Measurements from ENCODE around the gene ARHGAP22.

The ARHGAP22 gene

GRCh38 chr10:48550071-48550691 lies 54.7 kb downstream of the ARHGAP22 start:
- no peak for DNase-seq

- no peak for DNase-seq
Measured at GRCh38 chr10:48549236-48549635, 55.6 kb downstream of the ARHGAP22 start.

DNA sequence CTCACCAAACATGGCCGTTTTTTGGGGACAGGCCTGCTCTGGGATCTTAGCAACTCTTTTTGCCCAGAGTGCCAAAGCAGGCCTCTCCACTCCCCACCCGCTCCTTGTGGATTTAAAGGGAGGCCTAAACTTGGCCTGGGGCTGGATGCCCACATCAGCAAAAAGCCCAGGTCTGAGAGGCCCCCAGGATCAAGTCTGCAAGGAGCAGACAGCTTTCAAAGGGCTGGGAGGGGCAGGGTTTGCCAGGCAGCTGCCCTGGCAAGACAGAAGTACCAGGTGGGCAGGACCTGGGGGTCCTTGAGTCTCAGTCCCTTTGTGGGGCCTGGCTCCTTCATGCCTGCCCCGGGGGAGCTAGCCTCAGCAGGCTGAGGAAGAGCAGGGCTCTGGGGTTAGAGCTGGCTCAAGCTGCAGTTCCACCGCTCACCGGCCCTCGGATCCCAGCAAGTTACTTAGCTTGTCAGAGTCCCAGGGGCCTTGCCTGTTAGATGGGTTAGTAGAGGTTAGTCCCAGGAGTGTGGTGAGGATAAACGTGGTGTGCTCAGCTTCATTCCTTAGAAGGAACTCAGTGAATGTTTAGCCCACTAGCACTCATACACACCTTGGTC lies 56.2 kb downstream of the ARHGAP22 start:
- no peak for DNase-seq

GRCh38 chr10:48547981-48548380 lies 56.9 kb downstream of the ARHGAP22 start:
- no peak for DNase-seq

DNA sequence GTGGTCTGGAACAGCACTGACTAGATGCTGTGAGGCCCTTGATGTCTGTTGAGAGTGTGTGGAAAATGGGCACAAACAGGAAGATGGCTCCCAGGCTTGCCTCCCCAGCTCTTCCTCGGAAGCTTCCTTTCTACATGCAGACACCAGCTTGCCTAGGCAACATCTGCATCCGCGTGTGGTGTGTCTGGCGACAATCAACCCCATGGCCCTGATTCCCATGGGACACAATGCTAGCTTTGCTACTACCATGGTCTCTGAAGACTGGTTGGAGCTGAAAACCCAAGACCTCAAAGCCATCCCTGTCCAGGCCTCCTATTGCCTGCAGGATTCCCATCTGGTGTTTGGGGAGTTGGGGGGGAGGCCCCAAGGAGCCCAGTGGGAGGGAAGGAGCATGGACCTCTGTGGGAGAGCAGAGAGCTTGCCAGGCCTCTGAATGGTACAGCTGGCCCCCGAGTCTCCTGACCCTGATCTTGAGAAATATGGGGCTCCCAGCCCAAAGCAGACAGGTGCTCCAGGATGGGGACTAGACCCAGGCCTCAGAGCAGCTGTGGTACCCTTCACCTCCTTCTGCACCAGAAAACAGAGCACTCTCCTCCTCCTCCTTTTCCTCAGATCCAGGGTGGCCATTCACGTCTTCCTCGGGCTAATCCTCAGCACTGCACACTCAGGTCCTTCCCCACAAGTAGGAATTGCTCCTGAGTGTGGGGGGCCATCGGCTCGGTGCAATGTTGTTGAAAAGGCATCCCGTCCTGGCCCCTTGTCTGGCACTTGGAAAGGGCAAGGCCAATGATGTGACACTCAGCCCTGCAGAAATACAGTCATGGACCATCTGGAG lies 57.6 kb downstream of the ARHGAP22 start:
- DNase-seq = no peak

- no peak for DNase-seq
Measured at GRCh38 chr10:48545462-48546145, 59.3 kb downstream of the ARHGAP22 start.

DNA sequence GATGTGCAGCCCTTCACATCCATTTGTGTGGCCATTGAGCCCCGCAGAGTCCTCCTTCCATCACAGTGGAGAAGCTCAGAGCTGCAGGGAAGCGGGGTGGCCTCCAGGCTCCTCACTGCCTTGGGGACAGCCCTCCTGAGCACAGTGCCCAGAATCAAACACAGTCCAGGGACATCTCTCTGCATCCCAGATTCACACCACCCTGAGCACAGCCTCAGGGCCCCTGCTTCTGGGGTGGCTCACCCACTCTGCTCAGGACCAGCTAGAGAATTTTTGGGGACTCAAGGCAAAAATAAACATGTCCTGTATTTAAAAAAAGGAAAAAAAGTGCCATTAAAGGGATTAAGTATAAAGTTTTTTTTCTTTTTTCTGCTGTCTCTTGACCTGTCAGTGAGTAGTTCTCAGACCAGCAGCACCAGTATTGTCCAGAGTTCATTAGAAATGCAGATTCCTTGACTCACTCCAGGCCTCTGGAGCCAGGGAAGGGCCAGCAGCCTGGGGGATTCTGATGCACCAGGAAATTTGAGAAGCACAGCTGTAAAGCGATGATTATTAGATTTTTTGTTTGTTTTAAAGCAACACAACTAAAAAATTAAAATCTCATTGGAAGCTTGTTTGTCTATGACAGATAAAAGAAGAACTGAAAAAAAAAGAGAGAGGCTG lies 61.6 kb downstream of the ARHGAP22 start:
- DNase-seq = no peak

DNA sequence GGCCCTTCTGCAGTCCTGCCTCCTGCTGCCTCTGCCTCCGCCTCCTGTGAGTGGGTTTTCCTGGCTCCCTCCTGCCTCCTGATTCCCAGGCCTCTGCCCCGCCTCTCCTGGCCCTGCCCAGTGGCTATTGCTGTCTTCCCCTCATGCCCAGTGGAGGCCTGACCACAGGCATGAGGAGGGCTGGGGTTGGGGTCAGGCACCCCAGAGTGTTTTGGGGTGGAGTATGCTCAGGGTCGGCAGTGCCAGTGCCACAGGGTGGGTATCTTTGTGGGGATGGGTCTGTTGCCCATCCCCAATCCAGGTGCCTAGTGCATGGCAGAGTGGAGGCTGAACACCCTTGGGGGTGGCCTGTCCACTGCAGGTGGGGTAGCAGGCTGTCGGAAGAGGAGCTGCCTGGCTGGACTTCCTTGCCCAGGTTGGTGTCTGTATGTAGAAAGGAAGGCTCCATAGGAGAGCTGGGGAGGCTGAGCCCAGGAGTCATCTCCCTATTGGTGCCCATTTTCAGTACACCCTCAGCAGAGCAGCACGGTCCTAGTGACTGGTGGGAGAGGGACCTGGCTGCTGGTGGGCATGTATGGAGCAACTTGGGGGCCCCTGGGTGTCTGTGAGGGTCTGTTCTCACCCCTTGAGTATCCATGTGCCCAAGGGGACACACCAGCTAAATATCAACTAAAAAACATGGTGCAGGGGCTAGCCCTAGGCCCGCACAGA lies 62.2 kb downstream of the ARHGAP22 start:
- no peak for DNase-seq

DNA sequence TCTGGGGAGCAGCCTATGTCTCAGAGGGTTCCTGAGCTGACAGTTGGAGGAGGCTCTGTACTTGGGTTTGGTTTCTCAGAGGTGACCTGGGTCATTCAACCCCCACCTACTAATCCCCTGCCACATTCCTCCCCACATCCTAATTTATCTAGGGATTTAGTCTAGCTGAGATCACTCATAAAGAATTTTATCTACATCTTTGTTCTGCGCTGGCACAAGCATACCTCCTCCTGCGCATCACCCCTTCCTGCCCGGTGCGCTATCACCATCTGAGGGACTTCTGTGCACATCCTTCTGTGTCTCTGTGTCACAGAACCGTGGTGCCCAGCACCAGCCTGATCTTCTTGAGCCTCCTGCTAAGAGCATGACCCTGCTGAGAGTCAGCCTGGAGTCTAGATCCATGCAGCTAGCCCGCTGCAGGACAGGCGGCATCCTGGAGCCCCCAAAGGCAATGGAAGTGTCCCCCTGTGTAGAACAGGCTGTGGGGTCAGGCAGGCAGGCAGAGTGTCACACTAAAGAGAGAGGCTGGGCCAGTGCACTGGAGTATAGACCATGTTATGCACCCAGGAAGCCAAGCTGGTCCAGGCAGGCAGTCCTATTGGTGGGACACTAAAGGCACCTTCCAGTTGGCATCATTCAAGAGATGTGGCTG lies 63.6 kb downstream of the ARHGAP22 start:
- DNase-seq = no peak

DNA sequence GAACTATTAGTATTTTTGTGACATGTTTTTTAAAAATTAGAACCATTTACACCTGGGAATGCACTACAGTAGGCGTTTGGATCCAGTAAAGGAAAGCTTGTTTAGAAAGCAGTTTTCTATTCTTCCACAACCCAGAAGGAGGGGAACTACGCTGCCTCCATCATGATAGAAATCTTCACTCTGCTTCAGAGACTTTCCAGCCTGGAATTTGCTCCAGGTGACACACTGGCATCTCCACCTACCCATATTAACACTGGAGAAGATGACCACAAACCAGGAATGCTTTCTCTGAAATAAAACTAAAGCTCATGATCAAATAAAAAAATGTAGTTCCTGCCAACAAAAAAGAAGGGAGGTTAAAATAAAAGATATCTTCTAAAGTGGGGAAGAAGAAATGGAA lies 66.3 kb downstream of the ARHGAP22 start:
- no peak for DNase-seq

DNA sequence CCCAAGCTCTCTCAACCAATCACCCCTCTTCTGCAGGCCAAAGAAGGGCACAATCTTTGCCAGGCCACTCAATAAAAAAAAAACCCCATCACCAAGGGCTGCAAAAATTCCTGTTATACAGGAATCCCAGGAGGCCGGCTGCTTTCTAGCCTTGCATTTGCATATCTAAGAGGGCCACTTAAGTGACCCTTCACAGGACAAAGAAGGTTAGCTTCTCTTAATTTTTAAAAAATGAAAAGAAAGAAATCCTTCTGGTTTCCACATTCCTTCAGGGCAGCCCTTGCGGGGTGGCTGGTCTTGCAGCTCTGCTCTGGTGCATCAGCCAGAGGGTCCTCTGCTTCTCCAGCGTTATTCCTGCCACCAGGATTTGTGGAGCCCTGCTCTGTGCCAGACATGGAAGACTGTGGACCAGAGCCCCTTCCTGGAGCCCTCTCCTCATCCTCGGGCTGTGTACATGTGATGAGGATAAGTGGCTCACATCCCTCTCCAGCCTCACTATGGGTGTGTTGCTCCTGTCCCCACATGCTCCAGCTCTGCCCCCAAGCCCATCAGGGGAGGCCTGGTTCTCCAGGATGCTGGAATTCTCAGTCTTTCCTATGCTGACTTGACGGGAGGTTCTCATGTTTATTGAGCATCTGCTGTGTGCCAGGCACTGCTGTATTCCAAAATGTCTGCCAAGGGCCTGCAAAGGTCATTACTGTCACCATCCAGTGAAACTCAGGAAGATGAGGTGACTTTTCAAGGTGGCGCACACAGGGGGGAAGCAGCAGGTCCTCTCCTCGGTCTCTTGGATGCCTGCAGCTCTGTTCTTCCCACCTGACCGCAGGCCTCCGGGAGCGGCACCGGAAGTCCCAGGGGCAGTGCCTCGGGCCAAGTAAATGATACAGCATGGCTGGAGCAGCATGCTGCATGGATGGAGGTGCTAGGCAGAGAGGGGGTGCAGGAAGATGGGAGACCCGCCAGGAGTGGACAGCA lies 67.7 kb downstream of the ARHGAP22 start:
- no peak for DNase-seq

GRCh38 chr10:48536156-48536500 lies 68.7 kb downstream of the ARHGAP22 start:
- DNase-seq = no peak

GRCh38 chr10:48535416-48536155 lies 69.3 kb downstream of the ARHGAP22 start:
- peak in 1 of 2 experiments; percentile 12 for DNase-seq

DNA sequence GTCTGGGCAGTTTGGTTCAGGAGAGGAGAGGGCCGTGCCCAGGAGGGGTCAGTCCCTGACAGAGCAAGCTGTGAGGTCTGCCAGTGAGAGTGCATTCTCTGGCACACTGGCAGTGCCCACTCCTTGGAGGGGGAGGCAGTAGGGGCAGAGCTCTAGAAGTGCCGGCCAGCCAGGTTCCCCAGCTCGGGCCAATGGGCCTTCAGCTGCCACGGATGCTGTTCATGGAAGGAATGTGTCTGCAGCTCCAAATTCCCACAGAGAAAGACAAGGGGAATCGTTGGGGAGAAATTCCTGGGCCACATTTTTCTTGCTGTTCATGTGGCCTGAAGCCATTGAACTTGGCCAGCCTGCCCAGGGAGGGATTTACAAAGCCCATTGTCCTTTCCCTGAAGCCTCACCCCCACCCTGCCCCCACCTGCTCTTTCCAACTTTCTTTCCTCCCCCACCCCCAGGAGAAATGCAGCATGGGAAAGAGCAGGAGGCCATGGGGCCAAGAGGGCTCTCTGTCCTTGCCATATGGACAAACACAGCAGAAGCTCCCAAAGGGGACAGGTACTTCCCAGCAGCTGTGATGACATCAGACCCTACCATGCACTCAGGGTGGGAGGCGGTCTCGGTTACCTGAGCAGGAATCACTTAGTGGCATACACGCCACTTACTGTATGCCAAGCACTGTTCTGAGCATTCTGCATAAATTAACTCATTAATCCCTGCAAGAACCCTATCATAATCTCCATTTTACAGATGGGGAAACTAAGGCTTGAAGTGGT lies 70.7 kb downstream of the ARHGAP22 start:
- DNase-seq = no peak

GRCh38 chr10:48533540-48533939 lies 71.3 kb downstream of the ARHGAP22 start:
- no peak for DNase-seq

DNA sequence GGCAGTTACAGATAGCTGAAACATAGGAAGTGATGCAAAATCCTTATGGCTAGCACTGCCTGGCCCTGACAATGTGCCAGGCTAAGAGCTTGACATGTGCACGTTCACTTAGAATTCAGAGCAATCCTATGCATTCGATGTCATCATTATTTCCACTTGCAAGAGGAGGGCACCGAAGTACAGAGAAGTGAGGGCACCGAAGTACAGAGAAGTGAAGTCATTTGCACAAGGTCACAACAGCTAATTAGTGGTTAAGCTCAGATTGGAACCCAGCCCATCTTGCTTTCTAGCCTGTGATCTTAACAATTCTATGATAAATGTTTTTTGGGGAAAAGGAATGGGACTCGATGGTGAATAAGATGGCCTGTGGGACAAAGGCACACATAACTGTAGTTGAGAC lies 73.4 kb downstream of the ARHGAP22 start:
- DNase-seq = no peak

DNA sequence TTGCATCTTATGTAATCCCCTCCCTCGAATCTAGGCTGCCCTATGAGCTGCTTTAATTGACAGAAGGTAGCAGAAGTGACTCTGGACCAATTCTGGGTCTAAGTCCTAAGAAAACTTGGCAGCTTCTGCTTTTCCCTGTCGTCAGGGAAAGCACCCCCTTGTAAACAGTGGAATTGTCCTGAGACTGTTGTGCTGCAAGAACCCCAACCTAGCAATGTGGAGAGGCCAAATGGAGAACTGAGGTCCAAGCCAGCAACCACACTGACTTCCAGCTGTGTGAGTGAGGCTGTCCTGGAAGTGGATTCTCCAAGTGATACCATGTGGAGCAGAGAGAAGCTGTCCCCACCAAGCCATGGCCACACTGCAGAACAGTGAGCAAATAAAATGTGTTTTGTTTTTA lies 75.5 kb downstream of the ARHGAP22 start:
- no peak for DNase-seq

DNA sequence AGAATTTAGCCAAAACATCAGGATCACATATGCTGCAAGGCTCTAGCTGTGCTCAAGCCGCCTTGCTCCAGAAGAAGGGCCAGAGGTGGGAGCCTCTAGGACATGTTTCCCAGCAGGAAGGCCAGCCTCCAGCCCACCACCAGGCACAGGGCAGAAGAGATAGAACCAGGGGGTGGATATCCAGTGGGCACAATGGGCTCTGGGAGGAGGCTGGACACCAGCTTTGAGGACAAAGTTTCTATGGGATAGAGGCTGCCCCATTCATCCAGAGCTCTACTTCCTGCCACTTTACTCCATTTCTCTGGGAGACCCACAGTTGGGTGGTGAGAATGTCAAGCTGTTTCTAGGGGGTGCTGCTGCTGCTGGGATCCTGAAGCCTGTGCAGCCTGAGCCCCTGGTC lies 77.1 kb downstream of the ARHGAP22 start:
- DNase-seq = no peak

All from Kasumi-1 (cell line).